COLO668 (cell line): ENCODE results near the gene AUTS2.

Experiments used
- DNase-seq: peaks from one replicate; lab custom pipeline; 2025; ENCODE audit not compliant: unreplicated experiment; lab: John Stamatoyannopoulos, UW

The AUTS2 gene

DNA sequence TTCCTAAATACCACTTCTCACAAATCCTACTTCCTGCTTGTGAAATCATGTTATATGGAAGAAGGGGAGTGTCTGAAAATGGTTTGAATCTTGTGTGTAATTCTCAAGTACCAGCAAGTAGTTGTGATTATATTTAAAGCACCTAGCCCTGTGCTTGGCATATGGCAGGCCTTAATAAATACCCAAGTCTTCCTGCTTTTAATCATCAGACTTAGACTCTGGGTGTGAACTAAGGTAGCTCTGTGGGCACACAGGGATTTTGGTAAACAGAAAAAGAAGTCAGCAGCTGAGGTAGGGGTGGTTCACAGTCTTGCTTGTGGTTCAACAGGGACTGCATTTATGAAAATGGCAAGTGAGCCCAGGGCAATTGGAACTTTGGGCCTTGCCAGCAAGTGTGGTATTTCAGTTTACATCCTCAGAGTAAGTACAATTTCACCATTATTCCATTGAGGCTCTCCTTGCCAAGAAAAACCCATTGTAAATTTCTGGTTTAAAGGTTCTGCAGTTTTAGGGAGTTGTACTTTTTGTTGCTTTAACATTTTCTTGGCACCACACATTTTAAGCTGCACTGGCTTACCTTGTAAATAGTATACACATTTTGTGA, 215.5 kb downstream of the AUTS2 start:
- no peak for DNase-seq

GRCh38 chr7:69814421-69814962, 216.2 kb downstream of the AUTS2 start:
- no peak for DNase-seq

DNA sequence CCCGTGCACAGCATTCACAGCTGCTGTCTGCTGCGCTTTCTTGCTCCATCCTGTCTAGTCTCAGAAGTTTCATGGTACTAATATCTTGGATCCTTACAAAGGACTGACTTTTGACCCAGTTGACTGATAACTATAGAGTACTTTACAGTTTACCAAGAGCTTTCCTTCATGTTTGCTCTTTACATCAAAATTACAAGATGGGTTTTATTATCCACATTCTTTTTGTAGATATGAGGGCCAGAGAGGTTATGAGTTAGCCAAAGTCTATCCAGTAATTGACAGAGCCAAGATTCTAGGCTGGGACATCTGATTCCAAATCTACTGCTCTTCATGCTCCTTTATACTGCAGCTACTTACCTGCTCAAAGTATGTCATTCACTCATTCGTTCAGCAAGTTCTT, 218.2 kb downstream of the AUTS2 start:
- DNase-seq = no peak

- no peak for DNase-seq
Measured at GRCh38 chr7:69817121-69817520, 218.8 kb downstream of the AUTS2 start.

- DNase-seq = no peak
Measured at GRCh38 chr7:69817841-69818635, 219.8 kb downstream of the AUTS2 start.

DNA sequence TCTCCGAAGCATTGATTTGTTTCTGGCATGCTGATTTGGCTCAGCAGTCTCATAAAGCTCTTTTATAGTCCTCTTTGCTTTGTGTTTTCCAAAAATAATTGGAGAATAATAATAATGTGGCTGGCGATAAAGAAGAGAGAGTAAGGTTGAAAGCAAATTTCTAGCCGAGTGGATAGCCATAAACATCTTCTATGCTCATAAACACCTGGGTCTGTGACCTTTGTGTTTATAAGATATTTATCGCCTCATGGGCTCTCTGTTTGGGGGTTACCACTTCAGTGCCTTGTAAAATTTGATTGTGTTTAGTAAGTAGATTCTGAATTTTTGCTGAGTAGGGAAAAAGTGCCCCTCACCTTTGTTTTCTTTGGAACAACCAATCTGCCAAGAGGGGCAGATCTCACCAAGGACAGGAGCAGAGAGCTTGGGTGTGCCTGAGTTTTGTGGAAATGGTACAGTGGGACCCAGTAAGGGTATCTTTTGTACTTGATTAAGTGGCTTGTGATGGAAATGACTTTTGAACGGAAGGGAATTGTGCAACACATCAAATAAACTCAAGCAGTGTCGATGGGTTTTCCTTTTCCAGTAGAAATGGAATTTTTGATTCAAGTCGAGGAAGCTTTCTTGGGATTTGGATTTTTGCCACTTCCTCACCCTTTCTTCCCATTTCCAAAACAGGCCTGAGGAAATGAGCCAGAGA, 220.5 kb downstream of the AUTS2 start:
- DNase-seq = no peak

GRCh38 chr7:69819333-69819705, 221.0 kb downstream of the AUTS2 start:
- no peak for DNase-seq

GRCh38 chr7:69820479-69821192, 222.4 kb downstream of the AUTS2 start:
- DNase-seq = no peak

- DNase-seq = no peak
Measured at GRCh38 chr7:69822386-69822785, 224.1 kb downstream of the AUTS2 start.

DNA sequence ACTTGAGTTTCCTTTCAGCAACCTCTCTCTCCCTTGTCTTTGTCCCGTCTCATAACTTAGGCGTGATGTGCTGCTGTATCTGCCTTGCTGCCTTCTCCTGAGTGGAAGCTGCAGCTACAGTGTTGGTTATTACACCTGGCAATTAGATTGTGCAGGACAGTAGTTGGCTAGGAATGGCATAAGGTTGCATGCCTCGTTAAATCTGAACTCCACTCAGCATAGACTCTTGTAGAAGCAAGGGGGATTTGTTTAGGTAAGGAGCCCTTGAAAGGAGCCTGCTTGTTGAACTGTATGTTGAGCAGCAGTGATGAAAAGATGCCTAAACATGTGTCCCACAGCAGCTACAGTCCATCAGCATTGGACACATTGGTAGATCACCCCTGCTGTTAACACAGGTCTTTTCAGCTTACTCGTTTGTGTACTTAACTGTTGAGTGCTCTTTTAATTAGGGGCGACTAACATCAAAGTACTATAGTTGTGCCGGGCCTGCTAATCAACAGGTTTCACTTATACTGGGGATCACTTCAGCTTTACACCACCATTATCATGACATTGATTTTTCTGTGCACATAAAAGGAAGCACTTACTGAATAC, 225.0 kb downstream of the AUTS2 start:
- DNase-seq = peak; percentile 4

DNA sequence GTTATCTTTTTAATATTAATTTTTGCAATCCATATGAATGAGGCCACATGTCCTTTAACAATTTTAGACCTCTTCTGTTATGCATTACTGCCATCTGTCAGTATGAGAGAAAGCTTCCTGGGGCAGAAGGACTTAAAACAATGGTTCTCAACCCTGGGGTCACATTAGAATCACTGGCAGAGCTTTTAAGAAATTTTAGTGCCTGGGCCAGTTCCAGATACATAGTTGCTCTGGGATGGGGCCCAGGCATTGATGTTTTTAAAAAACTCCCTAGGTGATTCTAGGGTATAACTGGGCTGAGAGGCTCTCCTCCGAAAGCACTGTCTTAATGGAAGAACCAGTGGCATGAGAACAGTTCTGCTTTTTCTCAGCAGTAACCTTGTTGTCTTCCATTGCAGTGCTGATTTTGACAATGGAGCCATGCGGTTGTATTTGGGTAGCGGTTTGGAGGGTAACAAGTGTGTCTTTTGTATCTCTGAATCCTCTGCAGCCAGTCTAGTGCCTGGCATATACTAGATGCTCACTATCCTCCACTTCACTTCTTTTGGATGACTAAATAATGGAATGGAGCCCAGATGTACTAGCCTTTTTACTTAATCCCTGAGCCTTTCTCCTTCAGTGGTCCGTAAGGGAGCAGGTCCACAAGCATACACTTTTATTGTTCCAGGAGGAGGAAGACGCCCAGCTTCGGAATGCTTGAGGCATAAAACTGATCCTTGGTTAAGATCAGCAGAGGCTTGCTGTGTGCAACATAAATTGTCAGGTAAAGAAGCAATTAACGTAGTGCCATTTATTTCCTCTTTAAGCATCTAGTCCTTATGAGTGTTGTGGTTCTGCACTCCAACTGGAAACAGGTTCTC, 227.1 kb downstream of the AUTS2 start:
- DNase-seq = no peak

- no peak for DNase-seq
Measured at GRCh38 chr7:69826283-69826682, 228.0 kb downstream of the AUTS2 start.

- no peak for DNase-seq
Measured at GRCh38 chr7:69827140-69827539, 228.9 kb downstream of the AUTS2 start.

- DNase-seq = no peak
Measured at GRCh38 chr7:69827558-69827957, 229.3 kb downstream of the AUTS2 start.

GRCh38 chr7:69832356-69832755, 234.1 kb downstream of the AUTS2 start:
- no peak for DNase-seq

GRCh38 chr7:69833964-69834363, 235.7 kb downstream of the AUTS2 start:
- no peak for DNase-seq

DNA sequence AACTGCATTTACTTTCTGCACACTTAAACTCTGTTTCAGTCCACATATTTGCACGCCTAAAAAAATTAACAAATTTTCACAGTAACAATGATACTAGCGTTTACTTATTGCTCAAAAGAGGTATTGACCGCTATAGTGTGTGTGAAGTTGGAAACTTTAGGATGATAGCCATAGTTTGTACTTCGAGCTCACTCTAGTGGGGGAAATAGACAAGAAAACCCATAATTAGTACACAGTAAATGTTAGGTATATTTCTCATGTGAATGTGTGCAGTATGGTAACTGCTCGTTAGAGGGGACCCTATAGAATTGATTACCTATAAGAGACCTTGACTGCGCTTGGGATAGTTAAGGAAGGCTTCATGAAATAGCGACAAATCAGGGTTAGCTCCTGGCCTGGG, 238.4 kb downstream of the AUTS2 start:
- DNase-seq = no peak

- DNase-seq = peak; percentile 28
Measured at GRCh38 chr7:69837387-69838068, 239.3 kb downstream of the AUTS2 start.

DNA sequence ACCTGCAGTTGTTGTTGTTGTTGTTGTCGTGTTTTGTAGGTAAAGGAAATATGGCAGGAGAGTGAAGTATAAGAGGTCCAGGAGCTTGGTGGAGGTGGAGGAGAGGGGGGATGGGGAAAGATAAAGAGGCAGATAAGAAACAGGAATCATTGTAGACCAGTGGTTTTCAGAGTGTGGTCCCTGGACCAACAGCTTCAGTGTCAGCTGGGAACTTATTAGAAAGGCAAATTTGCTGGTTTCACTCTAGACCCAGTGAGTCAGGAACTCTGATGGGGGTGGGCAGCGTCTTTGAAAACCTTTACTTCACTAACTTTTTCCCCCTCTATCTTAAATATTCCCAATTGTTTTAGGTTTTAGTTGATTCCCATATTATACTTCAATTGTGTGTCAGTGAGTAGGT, 241.5 kb downstream of the AUTS2 start:
- no peak for DNase-seq
